HG03469 (cell line): ENCODE measurements around the gene CHST8.

Source experiments
- ATAC-seq: cut with Tn5 transposase; IDR thresholded peaks from one replicate; pipeline ENCODE4 v1.9.1; 2021; ENCODE audit warnings: mild to moderate bottlenecking, moderate library complexity, moderate number of reproducible peaks; ENCODE audit not compliant: unreplicated experiment

Gene CHST8

DNA sequence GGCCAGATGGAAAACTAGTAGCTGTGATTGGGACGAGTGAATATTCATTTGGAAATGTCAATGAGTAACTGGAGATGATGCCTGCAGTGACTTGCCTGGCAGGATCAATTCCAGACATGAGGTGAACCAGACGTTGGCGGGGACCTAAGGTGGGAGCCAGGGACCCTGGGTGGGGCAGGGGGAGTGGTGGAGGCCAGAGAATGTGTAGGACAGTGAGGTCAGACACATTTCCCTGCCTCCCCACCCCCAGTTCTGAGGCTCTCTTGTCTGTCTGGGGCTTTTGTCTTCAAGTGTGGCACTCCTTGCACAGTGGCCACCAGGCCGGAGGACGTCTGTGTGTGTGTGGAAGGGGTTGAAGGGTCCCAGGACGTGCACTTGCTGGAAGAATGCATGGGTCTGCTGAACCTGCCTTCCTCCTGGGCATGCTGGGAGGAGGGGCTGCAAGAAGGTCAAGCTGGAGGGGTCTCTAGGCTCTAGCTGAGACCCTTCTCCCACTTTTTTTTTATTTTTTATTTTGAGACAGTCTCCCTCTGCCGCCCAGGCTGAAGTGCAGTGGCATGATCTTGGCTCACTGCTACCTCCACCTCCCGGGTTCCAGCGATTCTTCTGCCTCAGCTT is 51.6 kb downstream of the CHST8 start:
- no peak for ATAC-seq

DNA sequence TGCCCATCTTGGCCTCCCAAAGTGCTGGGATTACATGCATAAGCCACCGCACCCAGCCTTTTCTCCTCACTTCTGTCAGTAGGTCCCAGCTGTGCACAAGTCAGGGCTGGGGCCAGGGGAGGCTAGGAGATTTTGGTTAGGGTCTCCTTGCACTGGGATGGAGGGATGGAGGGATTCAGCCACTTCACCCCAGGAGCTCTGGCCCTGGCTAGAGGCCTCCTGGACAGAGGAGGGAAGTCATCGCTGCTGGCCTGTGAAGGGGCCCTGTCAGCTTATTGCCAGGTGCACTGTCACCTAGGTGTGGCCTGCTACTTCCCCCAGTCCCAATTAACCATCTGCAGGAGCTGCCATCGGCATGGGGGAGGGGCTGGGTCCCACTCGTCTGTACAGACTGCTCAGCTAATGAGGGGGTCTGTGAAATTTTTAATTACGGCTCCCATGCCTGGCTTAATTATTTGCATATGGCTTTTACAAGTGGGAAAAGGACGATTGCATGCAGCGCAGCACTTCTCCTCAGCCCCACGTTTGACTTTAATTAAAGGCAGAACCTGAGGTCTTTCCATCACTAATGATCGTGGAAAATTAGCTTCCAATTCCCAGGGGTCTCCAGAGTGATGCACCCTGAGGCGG is 52.4 kb downstream of the CHST8 start:
- ATAC-seq: no peak

DNA sequence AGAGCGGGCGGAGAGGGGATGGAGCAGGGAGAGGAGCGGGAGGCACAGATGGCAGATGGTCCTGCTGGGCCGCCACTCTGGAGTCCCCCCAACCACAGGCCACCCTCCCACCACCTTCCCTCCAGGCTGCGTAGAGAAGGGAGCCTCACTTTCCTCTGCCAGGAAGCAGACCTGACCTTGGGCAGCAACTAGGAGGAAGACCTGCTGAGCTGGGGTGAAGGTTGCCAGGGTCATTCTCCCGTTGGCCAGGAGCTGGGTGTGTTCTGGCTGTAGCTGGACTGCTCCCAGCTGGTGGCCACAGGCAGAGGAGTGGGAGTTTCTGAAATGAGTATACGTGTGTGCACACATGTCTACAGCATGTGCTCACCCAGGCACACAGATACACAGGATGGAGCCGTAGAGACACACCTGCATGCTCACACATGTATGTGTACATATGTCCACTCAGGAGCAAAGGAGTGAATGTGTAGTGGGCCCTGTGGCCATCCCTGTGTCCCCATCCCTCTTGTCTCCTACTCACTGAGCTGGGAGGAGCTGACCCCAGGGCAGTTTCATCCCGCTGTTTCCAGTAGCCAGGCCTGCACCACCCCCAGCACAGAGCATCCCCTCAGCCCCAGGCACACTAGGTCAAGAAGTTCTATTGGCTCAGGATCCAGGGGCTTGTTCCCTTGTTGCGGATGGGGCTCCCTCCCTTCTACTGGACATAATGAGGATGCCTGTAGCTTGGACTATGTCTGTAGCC is 53.0 kb downstream of the CHST8 start:
- no peak for ATAC-seq

DNA sequence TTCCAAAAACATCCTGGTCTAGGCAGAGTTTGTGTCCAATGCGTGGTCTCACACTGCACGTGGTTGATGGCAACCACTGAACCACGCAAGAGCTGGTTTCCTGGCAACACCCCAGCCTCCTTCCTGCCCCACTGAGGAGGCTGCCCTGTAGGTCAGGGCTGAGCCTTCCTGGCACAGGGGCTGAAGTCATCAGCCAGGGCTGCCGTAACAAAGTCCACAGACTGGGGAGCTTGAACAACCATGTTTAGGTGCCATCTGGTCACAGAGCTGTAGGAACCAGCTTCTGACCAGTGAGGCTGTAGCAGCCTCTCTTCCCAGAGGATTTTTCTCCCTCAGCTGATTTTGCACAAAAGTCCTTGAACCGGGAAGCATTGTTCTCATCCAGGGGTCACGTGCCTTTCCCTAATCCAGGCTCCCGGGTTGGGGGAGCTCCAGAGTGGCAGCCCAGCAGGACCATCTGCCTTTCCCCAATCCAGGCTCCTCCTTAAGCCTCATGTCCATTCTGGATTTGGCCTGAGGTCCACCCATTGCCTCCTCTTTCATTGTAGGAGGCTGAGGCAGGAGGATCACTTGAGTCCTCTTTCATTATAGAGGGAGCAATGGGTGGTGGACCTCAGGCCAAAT is 53.9 kb downstream of the CHST8 start:
- ATAC-seq: no peak

DNA sequence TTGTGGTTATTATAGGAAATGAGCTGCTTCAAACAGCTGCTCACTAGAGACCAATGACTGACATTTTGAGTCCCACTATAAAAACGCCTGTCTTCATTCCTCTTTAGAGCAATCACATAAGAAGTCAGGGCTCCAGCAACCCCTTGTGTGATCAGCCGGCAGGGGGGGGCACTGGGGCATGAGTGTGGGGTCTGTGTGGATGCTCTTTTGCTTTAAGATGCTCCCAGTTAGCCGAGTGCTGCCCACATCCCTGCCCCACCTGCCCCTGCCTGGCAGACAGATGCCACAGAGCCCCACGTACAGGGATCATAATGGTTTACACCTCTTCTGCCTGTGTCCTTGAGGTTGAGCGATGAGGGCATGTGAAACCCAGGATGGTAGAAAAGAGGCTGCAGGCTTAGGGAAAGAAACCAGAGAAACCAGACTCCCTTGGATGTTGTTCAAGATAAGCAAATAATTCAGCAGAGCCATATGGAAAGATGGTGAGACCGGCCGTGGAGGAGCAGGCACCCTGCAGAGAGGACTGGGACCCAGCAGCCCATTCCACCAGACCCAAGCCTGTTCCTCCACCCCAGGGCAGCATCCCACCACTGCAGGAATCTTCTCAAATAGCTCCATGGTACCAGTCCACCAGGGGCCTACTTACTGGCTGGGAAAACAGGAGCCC is 55.4 kb downstream of the CHST8 start:
- no peak for ATAC-seq

DNA sequence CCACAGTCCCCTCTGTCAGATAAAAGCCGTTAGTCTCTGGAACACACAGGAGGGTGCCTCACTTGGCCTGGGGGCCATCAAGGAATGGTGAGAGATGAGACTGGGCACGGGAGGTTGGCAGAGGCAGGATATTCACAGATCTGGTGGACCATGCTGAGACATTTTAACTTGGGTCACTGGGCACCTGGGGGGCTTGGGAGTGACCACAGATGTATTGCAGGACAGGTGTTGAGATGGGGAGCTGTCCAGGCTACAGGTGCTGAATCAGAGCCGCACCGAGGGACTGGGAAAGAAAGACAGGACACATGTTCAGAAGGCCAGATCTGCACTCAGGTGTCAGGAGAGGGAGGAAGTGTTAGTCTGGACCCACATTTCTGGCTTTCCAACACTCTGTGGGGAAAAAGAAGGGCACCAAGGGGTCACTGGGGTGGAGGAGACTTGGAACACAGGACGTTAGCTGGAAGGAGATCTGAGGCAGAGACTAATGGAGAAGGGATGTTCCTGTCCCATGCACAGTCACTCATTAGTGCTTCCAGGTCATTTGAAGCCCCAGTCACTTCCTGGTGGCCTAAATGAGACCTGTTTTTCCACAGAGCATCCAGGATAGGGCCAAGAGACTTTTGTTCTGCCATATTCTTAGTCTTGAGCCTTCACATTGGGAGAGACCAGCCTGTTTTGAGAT is 56.1 kb downstream of the CHST8 start:
- no peak for ATAC-seq

DNA sequence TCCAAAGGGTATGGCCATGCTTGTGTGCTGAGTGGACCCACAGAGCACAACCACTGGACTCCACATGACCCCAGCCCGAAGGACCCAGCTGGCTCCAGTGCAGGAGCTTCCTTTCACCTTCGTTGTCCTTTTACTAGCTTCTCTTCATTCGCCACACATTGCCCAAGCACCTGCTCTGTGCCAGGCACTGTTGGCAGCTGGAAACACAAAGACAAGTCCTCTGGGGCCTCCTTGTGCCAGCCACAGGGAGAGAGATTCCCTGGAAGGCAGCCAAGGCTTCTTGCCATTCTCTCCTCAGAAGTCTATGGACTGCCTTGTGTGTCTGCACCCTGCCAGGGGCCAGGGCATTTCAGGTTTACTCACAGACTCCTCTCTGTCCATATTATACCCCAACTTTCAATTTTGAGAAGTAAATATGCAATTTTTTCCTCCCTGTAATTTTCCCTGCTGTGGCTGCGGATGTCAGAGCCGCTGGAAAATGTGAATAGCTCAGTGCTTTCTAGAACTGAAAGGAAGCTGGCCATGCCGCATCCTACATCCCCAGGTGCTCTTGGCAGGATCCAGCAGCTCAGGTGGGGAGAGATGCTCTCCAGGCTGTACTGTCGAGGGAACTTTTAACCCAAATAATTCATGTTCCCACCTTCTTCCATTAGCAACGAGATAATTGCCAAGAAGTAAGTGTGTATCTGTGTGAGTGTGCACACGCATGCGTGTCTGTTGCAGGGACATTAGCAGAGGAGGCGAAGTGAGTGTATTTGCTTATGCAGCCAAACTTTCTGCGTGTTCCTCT is 57.2 kb downstream of the CHST8 start:
- ATAC-seq: no peak

DNA sequence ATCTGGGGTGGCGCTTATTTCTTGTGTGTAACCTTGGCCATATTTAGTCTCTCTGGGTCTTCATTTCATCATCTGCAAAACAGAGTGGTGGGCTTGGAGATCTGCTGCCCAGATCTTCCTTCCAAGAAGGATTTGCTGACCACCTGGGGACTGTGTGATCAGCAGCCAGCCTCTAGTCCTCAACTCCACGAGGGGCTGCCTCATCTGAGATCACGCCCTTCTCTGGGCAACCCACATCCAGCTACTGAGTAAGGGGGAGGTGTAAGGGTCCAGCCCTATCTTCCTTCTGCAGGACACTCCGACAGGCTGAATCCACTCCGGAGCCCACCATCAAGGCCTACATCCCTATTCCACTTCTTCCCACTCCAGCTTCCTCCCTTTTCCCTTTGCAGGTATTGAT is 57.9 kb downstream of the CHST8 start:
- ATAC-seq: no peak

DNA sequence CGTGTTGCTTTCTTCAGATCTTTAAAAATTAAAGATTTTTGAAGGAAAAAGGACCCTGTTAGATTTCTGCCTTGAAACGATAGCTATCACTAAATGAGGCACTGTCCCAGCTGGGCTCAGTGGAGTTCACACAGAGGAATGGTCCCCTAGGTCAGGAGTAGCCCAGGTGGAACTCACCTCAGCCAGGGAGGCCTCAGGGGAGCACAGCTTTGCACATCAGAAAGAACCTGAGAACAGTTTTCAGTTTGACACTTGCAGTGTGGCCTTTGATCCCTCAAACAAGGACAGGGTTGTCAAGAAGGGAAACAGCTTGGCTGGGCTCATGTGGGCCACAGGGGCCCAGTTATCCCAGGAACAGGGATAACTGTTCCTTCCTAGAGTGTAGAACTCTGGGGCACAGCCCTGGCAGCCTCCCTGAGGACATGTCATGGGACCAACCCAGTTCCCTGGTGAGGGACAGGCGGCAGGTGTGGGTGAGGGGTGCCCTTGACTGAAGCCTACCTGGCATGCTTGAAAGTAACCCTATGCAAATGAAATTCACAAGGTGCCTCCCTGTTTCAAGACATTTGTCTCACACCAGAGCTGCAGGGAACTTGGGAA is 59.4 kb downstream of the CHST8 start:
- no peak for ATAC-seq

DNA sequence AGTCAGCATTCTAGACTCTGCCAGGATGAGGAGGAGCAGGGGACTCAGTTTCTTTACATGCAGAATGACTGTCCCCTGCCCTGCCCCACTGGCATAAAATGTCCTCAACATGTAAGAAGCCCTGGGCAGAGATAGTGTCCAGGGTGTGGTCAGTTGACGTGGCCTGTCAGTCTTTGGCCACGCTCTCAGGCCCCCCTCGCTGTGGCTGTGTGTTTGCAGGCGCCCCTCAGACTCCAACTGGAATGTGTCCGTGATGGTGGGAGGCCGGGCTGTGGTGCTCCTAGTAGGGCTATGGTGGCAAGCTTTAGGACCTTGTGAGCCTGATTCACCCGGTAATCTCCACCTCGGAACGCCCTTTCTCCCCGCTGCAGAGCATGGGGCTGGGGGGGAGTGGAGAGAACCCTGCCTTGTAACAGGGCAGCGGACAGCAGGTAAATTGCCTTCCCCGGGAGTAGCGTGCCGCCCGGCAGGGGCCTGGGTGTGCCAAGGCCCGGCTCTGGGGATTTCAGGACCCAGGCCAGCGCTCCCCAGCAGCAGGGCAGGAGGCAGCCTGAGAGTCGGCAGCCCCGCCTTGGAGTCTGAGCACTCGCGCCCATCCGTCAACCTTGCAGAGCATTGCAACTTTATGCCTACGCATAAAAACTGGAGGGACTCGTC is 62.3 kb downstream of the CHST8 start:
- no peak for ATAC-seq

DNA sequence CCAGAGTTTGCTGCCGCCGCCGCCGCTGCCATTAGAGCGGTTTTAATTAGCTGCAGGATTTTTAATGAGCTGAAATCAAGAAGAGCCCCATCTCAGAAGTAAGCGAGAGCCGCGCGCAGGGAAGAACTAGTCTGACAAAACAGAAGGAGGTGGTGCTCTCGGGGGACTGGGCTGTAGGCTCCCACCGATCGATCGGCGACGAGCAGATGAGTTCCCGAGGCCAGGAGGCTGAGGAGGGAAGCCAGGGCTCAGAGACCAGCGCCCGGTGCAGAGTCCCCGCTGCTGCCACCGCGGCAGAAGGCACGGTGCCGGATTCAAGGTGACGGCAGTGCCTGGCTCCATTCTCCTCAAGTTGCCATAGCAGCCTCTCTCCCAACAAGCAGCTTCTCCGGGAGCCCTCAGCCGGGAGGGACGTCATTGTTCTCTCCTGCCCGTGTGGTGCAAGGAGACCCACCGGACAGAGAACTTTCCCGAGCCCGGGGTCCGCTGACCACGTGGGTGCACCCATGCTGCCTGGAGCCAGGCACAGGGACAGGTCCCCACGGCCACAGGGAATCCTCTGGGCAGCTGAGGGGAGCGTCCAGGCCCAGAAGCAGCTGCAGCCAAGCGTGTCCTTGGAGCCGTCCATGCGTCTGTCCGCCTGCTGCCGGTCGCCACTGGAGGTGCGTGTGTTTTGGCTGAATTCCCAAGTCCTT is 62.9 kb downstream of the CHST8 start:
- no peak for ATAC-seq

DNA sequence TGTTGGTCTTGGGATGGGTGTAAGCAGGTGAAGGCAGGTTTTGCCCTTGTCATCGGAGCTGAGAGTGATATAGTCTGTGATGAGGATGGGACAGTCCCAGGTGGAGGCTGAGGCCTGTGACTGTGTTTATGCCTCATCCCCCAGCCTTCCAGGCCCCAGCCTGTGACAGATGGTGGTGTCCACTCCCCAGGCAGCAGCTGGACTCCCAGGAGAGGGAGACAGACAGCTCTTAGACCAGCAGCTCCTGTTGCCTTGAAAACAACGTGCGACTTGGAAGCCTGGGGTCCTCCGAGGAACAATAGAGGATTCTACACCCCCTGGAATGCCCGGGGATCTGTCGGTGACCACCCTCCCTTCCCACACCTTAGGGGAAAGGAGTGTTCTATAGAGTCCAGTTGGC is 63.8 kb downstream of the CHST8 start:
- ATAC-seq: no peak

DNA sequence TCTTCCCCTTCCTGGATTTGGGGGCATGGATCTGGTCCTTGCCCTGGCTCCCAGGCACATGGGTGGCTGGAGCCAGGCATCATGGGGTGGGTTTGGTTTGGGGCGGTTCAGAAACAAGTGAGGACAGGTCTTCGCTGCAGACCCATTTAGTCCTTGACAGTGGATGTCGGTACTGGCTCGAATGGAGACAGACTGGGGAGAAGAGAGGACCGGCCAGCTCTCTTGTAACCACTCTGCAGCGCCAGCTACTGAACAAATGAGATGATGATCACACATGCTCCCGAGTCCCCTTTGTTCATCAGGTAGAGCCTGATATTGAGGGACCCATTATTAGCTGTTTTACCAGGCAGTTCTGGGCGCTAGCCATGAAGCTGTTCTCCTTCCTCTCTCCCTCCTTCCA is 64.5 kb downstream of the CHST8 start:
- ATAC-seq: no peak

DNA sequence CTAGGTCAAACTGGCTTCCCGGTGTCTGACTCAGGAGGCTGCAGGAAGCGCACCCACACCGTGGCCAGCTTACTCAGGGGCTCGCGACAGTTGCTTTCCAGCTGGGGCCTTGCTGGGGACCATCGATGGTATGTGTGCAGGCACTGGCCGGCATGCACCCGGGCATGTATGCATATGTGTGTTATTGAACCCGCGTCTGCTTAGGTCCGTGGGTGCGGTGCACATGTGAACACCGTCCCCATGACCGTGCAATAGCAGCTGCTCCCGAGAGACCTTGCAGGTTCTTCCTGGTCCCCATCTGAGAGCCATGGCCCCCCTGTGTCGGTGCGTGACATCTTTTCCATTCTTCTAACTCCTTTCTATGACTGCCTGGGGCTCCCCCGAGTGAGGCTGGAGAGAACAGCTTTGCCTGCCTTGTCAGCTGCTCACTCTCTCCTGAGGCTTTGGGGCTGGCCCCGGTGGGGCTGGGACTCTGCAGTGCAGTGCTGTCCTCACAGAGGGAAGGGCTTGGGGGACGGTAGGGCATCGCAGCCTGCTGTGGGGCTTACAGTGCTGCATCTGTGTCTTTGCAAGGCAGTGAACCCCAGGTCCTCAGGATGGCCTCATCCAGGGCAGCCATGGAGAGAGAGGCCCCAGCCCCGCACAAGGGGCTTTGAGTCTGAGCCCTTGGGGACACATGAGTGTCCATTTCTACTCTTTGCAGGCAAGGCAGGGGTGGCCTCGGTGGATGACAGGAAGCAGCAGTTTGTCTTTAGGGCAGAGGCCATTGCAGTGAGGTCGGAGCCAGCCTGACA is 65.1 kb downstream of the CHST8 start:
- no peak for ATAC-seq

DNA sequence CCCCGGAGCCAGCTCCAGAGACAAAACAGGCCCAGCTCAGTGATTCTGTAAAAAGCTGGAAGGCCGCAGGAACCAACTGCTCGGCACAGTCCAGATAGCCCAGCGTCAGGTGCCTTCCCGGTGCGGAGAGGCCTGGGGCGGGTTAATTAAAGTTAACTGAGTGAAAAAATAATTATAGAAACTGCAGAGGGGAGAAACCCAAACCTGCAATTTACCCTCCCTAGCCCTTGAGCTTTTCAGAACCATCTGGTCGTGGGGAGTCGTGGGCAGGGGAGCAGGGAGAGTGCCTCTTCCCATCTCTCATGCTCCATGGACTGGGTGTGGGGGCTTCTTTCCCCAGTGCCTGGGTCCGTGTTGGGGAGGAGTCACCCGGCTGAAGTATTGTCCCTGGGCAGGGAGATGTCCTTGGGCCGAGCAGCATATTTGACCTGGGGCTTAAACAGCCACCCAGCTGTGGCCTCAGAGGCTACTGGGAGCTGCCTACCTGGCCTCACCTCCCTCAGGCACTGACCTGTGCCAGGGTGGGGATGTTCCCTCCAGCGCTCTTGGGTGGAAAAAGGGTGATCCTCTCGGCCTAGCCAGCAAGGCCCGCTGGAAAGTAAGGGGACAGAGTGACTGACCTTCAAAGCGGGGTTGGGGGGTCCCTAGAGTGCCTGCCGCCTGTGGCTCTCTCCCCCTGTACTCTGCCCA is 65.9 kb downstream of the CHST8 start:
- no peak for ATAC-seq

DNA sequence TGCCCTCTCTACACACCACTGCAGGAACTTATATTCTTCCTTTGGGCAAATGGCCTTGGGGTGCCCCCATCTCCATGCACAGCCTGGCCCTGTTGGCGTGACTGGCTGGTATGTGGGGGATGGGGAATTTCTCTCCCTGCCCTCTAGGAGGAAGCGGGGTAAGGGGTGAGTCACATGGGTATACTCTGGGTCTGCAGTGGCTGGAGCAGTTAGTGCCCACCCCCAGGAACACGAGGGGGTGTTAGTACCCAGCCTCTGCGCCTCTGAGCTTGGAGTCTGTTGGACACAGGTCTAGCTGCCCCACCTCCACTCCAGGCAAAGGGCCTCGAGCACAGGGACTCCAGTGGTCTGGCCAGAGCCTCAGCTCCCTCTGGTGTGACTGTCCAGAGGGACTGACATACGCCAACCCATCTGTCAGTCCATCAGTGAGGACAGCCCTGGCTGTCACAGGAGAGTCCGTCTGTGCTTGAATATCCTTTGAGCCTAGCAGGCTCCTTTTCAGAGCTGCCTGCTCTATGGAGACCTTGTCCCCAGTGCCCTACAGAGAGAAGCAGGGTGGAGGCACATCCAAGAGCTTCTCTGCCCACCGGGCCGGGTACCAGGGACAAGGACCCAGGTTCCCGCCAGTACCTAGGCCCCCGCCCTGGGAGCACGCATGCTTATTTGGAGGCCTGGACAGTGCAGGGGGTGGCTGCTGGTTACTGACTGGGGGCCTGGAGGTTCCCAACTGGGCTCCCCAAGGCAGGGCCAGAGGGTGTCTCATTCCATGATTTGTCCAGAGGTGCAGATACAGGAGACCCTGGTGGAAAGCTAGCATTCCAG is 66.6 kb downstream of the CHST8 start:
- ATAC-seq: no peak
